NCI-H226 (cell line): ENCODE measurements around the gene OAS1.

Experiments
- DNase-seq: peaks from one replicate; pipeline ENCODE4 v3.0.0-alpha.2; 2015

Gene OAS1

GRCh38 chr12:112906712-112907414 lies at the start of gene OAS1:
Gene OAS1 (plus strand): TSS chr12:112906962. CDS start chr12:112907040, 78 bp downstream.
- peak; percentile 52 for DNase-seq

- no peak for DNase-seq
Observed at GRCh38 chr12:112859291-112859690, 47.5 kb upstream of the OAS1 start.

- DNase-seq, result no peak
Observed at GRCh38 chr12:112860181-112860580, 46.6 kb upstream of the OAS1 start.

- no peak for DNase-seq
Observed at GRCh38 chr12:112861284-112861683, 45.5 kb upstream of the OAS1 start.

- DNase-seq, result no peak
Observed at GRCh38 chr12:112862636-112863290, 44.0 kb upstream of the OAS1 start.

GRCh38 chr12:112868459-112869041 lies 38.2 kb upstream of the OAS1 start:
- no peak for DNase-seq

GRCh38 chr12:112869091-112869490 lies 37.7 kb upstream of the OAS1 start:
- DNase-seq, result no peak

- no peak for DNase-seq
Observed at GRCh38 chr12:112869778-112870177, 37.0 kb upstream of the OAS1 start.

GRCh38 chr12:112870267-112870980 lies 36.3 kb upstream of the OAS1 start:
- no peak for DNase-seq

- DNase-seq, result no peak
Observed at GRCh38 chr12:112875608-112876007, 31.2 kb upstream of the OAS1 start.

GRCh38 chr12:112876506-112876905 lies 30.3 kb upstream of the OAS1 start:
- DNase-seq, result no peak

- DNase-seq, result no peak
Observed at GRCh38 chr12:112877006-112877405, 29.8 kb upstream of the OAS1 start.

- no peak for DNase-seq
Observed at GRCh38 chr12:112878488-112878887, 28.3 kb upstream of the OAS1 start.

- no peak for DNase-seq
Observed at GRCh38 chr12:112879191-112879705, 27.5 kb upstream of the OAS1 start.

- no peak for DNase-seq
Observed at GRCh38 chr12:112881602-112882001, 25.2 kb upstream of the OAS1 start.

- no peak for DNase-seq
Observed at GRCh38 chr12:112885236-112885635, 21.5 kb upstream of the OAS1 start.

GRCh38 chr12:112887550-112887949 lies 19.2 kb upstream of the OAS1 start:
- DNase-seq, result no peak

- DNase-seq, result no peak
Observed at GRCh38 chr12:112891093-112892024, 15.4 kb upstream of the OAS1 start.

- DNase-seq, result no peak
Observed at GRCh38 chr12:112892856-112893255, 13.9 kb upstream of the OAS1 start.

GRCh38 chr12:112894128-112894527 lies 12.6 kb upstream of the OAS1 start:
- no peak for DNase-seq

GRCh38 chr12:112898380-112898779 lies 8.4 kb upstream of the OAS1 start:
- no peak for DNase-seq
